ENCODE results near the gene DOCK9. TPM values are rescaled to one million over a fixed set of nuclear protein-coding genes. Genes with fewer than 3 reads are reported as not detected.

DOCK9 gene
- total RNA-seq, 1 donor from 2014 or later: 21.0 TPM

DNA sequence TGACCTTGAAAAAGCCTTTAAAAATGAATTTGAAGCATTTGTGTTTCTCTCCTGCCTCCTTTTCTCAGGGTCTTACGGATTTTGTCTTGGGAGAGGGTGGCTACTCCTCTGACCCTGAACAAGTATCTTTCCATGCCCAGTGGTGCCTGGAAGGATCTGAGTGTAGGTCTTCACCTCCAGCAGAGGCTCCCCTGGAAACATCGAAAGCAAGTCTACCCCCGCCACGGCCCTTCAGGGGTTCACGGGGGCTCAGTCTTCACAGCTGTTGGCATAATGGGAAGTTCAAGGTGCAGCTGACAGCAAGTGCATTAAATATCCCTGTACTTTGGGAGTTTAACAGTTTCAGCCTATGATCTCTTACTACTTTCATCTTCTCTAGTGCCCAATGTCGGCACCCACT lies 182.6 kb downstream of the DOCK9 start:
- H3K36me3 Mint-ChIP-seq: peaks cover 4% of the 10 kb centered on the region
- DNase-seq (ENCODE audit: low spot score in 2 of 2, unreplicated experiment in 2 of 2): no peak
- no peaks in the 10 kb centered on the region for H3K27me3 Mint-ChIP-seq (ENCODE audit: low read depth)
- H3K9me3 Mint-ChIP-seq: no peaks in the 10 kb centered on the region
- H3K4me3 Mint-ChIP-seq: no peak overlapping the region
- no peak overlapping the region for H3K27ac Mint-ChIP-seq
- TF ChIP-seq, protein P1, sequence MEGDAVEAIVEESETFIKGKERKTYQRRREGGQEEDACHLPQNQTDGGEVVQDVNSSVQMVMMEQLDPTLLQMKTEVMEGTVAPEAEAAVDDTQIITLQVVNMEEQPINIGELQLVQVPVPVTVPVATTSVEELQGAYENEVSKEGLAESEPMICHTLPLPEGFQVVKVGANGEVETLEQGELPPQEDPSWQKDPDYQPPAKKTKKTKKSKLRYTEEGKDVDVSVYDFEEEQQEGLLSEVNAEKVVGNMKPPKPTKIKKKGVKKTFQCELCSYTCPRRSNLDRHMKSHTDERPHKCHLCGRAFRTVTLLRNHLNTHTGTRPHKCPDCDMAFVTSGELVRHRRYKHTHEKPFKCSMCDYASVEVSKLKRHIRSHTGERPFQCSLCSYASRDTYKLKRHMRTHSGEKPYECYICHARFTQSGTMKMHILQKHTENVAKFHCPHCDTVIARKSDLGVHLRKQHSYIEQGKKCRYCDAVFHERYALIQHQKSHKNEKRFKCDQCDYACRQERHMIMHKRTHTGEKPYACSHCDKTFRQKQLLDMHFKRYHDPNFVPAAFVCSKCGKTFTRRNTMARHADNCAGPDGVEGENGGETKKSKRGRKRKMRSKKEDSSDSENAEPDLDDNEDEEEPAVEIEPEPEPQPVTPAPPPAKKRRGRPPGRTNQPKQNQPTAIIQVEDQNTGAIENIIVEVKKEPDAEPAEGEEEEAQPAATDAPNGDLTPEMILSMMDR (IDR thresholded peaks at IDR 0.05; ENCODE audit: unreplicated experiment): no peak
- H3K4me1 Mint-ChIP-seq: peaks cover 2% of the 10 kb centered on the region

- Mint-ChIP-seq H3K4me3 (no peak overlapping the region), H3K4me1 (peaks cover 2% of the 10 kb centered on the region), H3K27me3 (ENCODE audit: low read depth) (no peaks in the 10 kb centered on the region), H3K9me3 (no peaks in the 10 kb centered on the region), H3K27ac (no peak overlapping the region), H3K36me3 (peaks cover 4% of the 10 kb centered on the region)
- DNase-seq (ENCODE audit: low spot score in 2 of 2, unreplicated experiment in 2 of 2): no peak
- TF ChIP-seq, protein P1 (IDR thresholded peaks at IDR 0.05; ENCODE audit: unreplicated experiment): no peak
Observed at GRCh38 chr13:98794498-98794897, 183.4 kb downstream of the DOCK9 start.

GRCh38 chr13:98792785-98793495 lies 184.9 kb downstream of the DOCK9 start:
- Mint-ChIP-seq H3K27ac (no peak overlapping the region), H3K4me1 (no peaks in the 10 kb centered on the region), H3K4me3 (no peak overlapping the region), H3K36me3 (peaks cover 3% of the 10 kb centered on the region), H3K27me3 (ENCODE audit: low read depth) (peaks cover 7% of the 10 kb centered on the region), H3K9me3 (no peaks in the 10 kb centered on the region)
- TF ChIP-seq, protein P1 (IDR thresholded peaks at IDR 0.05; ENCODE audit: unreplicated experiment): no peak
- DNase-seq (ENCODE audit: low spot score in 2 of 2, unreplicated experiment in 2 of 2): no peak

- H3K36me3 Mint-ChIP-seq: peaks cover 3% of the 10 kb centered on the region
- H3K4me3 Mint-ChIP-seq: no peak overlapping the region
- no peak overlapping the region for H3K27ac Mint-ChIP-seq
- no peaks in the 10 kb centered on the region for H3K4me1 Mint-ChIP-seq
- H3K27me3 Mint-ChIP-seq (ENCODE audit: low read depth): peaks cover 12% of the 10 kb centered on the region
- H3K9me3 Mint-ChIP-seq: no peaks in the 10 kb centered on the region
- TF ChIP-seq, protein P1 (IDR thresholded peaks at IDR 0.05; ENCODE audit: unreplicated experiment): no peak
- no peak for DNase-seq (ENCODE audit: low spot score in 2 of 2, unreplicated experiment in 2 of 2)
Observed at GRCh38 chr13:98792321-98792720, 185.5 kb downstream of the DOCK9 start.

DNA sequence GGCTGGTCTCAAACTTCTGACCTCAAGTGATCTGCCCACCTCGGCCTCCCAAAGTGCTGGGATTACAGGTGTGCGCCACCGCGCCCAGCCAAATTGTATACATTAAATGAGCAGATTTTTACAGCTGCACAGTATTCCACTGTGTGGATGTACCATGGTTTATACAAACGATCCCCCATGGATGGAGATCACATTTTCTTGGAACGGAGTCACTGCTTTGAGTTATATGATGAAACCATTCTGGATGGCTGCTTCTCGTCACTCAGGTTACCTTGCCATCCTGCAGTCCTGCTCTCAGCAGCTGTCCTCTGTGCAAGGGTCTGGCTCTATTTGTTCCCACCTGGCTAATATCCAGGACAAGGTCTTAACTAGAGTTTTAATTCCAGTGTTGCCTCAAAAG lies 186.3 kb downstream of the DOCK9 start:
- no peaks in the 10 kb centered on the region for H3K9me3 Mint-ChIP-seq
- no peak overlapping the region for H3K27ac Mint-ChIP-seq
- TF ChIP-seq, protein P1 (IDR thresholded peaks at IDR 0.05; ENCODE audit: unreplicated experiment): no peak
- no peaks in the 10 kb centered on the region for H3K4me1 Mint-ChIP-seq
- H3K27me3 Mint-ChIP-seq (ENCODE audit: low read depth): peaks cover 17% of the 10 kb centered on the region
- DNase-seq (ENCODE audit: low spot score in 2 of 2, unreplicated experiment in 2 of 2): no peak
- no peak overlapping the region for H3K4me3 Mint-ChIP-seq
- peaks cover 3% of the 10 kb centered on the region for H3K36me3 Mint-ChIP-seq

All from mesothelial cell of epicardium (in vitro differentiated cells).